Fibroblast of skin of scalp (primary cell): ENCODE measurements around the gene CTXND1. TPM values are rescaled to one million over a fixed set of nuclear protein-coding genes. Genes with fewer than 3 reads are reported as not detected.
"Not testable (repeated sequence)": the region's sequence is repeated elsewhere in the genome, so short reads cannot be mapped to it uniquely, and the experiment has no call there.

Experiments
- DNase-seq: peaks from one replicate; pipeline ENCODE4 v3.0.0-alpha.2; 2013
- polyA plus RNA-seq, 2 experiments: library from polyadenylated mRNA; unstranded; fragments of 120-200 nt; gene quantifications; one replicate each; pipeline ENCODE4 v1.2.1, GENCODE V29; 2013; ENCODE audit not compliant: insufficient read length in 2 of 2

CTXND1 gene
- polyA plus RNA-seq (2013, experiment 1 of 2; ENCODE audit: insufficient read length): 0.01 TPM
- 0.09 TPM for polyA plus RNA-seq (2013, experiment 2 of 2; ENCODE audit: insufficient read length)

DNA sequence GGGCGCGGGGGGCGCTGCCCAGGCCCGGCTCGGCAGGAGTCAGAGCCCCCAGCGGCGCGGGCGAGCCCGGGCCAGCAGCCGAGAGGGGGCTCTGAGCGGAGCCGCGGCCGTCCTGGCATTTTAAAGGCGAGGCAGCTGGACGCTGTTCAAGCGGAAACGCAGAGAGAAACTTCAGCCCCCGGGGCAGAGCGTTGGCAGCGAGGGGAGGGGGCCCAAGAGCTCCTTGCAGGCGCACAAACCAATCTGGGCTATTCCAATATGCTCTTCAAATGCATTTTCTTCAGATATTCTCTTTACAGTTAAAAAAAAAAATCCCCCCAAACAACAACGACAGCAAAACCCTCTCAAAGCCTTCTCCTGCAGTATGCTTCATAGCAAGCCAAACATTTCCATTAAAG, at the start of gene CTXND1:
CTXND1 (minus strand) TSS at position 93 of the 398 bp plus-strand sequence. CDS start 50,264 bp downstream, outside the sequence.
- no peak for DNase-seq

DNA sequence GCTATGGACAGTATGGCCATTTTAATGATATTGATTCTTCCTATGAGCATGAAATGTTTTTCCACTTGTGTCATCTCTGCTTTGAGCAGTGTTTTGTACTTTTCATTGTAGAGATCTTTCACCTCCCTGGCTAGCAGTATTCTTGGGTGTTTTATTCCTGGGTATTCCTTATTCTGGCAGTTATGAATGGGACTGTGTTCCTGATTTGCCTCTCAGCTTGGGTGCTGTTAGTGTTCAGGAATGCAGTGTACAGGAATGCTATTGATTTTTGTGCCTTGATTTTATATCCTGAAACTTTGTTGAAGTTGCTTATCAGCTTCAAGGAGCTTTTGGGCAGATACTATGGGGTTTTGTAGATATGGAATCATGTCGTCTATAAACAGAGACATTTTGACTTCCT, 49.5 kb upstream of the CTXND1 start:
- DNase-seq: no peak

DNA sequence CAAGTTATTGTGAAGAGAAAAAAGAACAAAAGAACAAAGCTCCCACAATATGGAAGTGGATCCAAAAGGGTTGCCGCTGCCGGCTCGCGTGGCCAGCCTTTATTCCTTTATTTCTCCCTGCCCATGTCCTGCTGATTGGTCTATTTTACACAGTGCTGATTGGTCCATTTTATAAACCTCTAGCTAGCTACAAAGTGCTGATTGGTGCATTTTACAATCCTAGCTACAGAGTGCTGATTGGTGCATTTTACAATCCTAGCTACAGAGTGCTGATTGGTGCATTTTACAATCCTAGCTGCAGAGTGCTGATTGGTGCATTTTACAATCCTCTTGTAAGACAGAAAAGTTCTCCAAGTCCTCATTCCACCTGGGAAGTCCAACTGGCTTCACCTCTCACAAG, 43.8 kb upstream of the CTXND1 start:
- DNase-seq: not testable (repeated sequence)

DNA sequence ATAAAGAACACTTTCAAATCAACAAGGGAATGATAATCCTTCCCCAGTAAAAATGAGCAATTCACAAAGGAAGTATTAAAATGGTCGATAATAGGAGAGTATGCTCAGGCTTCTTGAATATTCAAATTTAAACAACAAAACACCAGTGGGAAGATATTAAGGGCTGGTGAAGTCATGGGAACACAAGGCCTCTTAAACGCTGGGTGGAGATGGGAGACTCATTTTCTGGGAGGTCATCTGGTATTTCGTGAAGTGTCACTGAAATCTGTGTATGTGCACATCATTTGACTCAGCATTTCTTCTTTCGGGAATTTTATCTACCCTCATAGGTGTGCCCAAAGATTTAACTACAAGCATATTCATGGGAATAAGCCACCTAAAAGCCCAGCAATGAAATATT, 40.1 kb upstream of the CTXND1 start:
- no peak for DNase-seq

DNA sequence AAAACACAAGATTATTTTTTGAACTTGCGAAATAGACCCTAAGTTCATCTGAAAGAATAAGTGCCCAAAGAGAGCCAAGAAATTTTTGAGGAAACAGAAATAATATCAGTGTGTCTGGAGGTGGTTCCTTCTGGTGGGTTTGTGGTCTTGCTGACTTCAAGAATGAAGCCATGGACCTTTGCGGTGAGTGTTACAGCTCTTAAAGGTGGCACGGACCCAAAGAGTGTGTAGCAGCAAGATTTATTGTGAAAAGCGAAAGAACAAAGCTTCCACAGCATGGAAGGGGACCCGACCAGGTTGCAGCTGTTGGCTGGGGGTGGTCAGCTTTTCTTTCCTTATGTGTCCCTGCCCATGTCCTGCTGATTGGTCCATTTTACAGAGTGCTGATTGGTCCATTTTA, 38.9 kb upstream of the CTXND1 start:
- DNase-seq: not testable (repeated sequence)

DNA sequence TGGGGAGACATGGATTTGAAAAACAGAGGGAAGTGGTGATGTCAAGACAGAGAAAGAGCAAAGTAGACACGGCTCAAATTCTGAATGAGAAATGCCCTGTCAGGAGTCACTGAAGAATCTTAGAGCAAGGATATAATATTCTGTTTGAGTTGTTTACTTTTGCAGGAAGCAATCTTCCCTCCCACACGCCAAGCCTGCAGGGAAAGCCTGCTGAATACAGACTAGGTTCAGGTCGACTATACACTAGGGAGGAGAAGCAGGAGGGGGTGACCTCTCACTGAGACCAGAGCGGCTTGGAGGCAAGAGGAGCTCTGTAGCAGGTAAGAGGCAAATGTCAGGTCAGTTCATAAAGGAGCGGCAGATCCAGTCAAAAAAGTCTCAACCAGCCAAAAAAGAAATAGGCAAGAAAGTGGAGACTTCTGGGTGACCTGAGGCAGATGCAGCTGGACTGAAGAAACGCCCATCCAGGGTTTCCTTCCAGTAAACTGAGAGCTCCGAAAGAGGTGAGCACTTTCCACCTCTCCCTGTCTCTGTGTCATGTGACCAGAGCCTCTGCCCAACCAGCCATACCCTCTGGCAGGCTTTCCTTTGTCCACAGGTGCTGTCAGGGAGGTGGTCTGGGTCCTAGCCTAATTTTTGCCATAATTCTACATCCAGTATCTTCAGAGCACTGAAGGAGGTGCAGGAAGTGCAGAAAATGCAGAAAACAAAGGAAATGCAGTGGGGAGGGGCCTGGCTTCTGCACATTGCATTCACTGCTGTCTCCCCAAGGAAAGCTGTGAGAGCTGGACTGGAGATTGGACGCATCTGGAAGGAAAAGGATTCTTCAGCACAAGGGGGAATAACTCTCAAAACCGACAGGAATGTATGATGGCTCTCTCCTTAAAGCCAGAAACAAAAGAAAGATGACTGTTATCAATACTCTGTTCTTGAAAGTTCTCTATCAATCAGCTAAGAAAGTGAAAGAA, 37.8 kb upstream of the CTXND1 start:
- DNase-seq: no peak

DNA sequence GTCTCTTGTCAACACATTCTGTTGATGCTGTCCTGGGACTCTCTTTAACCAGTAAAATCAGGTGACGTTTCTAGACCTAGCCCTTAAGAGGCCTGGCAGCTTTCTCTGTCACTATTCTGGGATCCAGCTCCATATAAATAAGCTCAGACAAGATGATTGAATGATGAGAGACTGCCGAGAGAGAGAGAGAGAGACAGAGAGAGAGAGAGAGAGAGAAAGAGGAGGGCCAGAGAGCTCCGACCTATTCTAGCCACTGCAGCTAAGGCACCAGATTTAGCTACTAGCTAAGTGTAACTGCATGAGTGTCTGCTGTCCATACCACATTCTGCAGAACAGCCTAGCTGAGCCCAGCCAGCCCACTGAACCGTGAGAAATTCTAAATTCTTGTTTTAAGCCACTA, 36.1 kb upstream of the CTXND1 start:
- DNase-seq: no peak

DNA sequence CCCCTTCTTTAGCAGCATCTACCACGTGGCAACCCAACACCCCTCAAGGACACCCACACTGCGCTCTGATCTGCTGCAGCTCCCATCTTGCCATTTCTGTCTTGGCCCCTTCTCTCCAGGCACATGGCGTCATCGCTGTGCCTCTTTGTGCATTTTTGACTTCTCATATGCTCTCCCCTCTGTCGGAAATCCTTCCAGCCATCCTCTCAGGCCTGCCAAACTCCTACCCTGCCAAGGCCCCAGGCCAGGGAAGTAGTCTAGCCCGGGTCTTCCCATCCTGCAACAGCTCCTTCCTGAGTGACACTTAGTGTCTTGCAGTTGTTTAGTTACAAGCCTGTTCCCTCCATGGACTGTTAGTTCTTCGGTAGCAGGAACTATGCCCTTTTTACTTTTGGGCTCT, 34.0 kb upstream of the CTXND1 start:
- no peak for DNase-seq

DNA sequence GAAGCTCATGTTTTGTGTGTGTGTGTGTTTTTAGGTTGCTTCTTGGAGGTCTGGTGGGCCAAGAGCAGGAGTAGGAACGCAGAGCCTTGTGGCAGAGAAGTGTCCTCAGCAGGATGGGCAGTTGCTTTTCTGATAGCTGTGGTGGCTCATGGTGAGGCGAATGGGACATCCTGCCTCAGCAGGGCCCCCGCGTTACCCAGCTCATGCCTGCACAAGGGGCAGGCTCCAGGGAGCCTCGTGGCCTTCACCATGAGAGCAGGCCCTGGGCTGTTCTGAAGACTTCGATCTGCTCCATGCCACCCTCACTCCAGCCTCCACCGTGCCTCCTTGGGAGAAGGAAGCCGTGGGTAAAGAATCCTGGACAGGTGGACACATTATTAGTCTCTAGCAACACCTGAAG, 33.4 kb upstream of the CTXND1 start:
- DNase-seq: no peak

DNA sequence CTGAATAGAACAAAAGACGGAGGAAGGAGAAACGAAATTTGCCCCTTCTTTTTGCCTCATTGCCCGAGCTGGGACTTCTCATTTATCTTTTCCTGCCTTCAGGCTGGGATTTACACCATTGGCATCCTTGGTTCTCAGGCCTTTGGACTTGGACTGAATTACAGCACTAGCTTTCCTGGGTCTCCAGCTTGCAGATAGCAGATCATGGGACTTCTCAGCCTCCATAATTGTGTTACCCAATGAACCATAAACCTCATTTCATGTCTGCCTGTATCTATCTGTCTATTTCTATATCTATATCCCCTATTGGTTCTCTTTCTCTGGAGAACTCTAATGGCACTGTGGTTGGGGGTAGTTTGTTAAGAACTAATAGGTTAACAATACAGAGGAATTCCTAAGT, 31.5 kb upstream of the CTXND1 start:
- no peak for DNase-seq

DNA sequence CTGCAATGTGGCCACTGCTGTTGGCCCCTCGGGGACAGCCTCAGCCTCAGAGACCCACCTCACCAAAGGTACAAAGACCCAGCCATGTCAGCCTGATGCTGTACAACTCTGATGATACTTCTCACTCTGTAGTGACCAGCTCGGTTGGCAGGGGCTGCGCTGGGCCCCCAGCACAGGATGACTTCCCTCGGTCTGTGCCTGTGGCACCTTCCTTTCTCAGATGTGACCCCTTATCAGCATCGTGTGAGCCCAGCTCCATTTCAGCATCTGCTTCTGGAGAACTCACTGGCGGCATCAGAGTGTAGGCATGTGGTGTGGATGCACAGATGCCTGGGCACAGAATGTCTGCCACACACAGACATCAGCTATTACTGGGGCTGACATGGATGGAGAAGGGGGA, 25.1 kb upstream of the CTXND1 start:
- no peak for DNase-seq

DNA sequence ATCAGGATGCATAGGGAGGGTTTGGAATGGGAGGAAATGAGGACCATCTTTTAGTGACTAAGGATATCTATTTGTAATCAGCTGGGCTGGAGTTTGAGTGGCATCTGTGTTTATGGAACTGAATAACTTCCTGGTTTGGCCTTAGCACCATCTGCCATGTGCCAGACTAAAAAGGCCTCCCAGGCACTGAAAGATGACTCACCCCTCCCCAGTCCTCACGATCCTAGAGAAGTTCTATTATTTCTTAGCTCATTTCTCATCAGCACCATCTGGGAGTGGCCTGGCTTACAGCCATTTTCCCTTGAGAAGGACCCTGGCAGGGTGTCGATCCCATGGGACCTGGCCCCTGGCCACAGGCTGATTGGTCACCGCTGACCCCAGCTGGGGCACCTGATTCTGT, 23.9 kb upstream of the CTXND1 start:
- peak; percentile 41 for DNase-seq

DNA sequence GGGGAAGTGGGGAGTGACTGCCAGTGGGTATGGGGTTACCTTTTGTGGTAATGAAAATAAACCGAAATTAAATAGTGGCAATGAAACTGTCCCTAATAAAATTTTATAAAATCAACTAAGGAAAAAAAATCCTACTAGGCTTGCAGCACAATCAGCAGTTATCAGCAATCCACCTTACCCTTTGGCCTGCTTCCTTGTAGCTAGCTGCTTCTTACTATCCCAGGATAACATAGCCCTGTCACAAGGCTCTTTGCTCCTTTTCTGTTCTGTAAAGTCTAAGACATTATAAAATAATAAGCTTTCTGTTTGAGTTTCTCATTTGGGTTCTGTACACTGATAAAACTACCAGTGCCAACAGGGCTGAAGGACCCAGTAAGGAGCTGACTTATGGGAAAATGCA, 23.0 kb upstream of the CTXND1 start:
- no peak for DNase-seq

DNA sequence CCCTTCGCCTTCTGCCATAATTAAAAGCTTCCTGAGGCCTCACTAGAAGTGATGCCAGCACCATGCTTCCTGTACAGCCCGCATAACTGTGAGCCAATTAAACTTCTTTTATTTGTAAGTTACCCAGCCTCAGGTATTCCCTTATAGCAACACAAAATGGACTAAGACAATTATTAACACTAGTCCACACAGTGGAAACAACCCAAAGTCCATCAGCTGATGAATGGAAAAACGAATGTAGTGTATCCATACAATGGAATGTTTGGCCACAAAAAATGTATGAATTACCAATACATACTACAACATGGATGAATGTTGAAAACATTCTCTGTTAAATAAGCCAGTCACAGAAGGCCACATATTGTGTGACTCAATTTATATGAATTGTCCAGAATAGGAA, 22.5 kb upstream of the CTXND1 start:
- DNase-seq: no peak

DNA sequence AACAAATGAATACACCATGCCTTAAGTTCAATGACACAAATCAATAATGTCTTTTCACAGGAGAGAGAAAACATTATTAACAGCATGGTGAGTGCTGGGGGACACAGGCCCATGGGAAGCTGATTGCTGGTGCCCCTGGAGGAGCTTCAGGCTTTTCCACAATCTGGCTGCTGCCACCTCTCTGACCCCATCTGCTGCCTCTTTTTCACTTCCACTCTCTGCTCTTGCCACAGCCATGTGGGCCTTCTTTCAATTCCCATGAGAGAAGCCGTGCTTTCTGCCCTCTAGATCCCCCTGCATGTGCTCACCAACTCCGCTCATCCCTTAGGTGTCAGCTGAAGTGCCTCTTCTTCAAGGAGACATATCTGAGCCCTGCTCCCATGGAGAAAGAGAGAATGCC, 21.0 kb upstream of the CTXND1 start:
- no peak for DNase-seq

DNA sequence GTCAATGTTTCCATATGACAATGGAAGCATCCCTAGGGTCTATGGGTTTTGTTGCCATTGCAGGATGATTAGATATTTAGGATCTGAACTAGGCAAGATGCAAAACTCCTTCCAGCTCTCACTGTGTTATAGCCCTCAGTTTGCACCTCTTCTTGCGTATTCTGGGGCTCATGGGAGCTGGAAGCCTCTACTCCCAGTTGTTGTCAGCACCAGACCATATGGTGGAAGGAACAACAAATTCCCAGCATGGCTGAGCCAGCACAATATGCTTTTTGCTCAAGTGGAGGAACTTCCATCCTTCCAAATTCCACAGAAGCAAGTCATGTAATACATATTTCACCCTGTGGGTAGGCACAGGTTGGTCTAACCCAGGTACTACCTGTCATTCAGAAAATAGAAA, 18.5 kb upstream of the CTXND1 start:
- no peak for DNase-seq

DNA sequence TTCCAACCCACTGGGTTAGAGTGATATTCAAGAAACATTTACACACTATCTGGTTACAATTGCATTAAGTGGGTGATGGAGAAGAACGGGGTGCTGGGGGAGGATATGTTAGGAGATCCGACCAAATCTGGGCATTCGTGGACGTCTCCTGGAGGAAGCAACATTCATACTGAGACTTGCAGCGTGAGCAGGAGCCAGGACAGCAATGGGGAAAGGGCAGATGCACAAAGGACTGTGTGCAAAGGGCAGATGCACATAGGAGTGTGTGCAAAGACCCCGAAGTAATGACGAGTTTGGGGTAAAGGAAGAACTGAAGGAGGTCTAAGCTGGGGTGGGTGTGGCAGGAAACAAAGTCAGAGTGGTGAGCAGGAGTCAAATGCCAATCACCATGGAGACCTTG, 16.1 kb upstream of the CTXND1 start:
- DNase-seq: no peak

DNA sequence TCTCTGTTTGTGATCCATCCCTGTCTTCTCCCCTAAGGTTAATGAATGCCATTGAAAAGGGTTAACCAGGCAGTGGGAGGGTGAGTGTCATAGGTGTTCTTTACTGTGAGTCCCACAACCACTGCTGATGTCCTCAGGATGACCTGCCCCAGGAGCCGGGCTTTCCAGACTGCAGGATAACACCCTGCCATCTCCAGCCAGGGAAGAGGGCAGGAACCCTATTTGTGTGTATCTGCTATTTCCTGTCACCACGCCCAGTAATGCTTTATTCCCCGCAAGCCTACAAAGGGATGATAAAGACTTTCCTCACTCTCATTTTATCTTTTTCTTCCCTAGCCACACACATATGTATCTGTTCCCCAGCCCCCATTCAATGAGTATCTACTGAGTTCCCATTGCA, 15.6 kb upstream of the CTXND1 start:
- no peak for DNase-seq

DNA sequence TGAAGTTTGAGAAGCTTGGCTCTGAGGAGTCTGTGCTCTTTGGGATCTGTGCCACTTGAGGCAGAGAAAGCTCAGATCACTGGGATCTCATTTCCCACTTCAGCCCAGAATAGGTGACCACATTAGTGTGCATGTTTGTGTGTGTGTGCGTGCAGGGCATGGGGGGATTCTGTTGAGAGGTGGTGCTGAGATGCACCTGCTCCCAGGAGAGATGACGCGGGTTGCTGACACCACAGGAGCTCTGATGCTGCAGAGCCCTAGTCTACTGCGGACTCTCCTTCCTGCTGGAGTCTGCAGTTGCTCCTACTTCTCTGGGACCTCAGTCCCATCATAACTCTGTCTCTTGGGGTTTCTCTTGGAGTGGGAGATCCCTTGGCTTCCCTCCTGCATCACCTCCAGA, 14.7 kb upstream of the CTXND1 start:
- DNase-seq: no peak

DNA sequence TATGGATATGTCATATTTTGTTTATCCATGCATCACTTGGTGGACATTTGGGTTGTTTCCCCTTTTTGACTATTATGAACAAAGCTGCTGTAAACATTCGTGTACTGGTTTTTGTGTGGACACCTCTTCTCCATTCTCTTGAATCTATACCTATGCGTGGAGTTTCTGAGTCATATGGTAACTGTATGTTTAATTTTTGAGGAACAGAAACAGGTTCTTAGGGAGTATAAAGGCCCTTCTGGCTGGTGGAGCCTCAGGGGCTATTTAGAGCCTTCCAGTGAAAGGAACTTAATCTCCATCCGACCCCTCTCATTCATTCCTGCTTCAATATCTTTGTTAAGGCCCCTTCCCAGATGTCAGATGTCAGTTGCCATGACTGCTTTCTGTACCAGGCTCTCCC, 14.1 kb upstream of the CTXND1 start:
- DNase-seq: no peak

DNA sequence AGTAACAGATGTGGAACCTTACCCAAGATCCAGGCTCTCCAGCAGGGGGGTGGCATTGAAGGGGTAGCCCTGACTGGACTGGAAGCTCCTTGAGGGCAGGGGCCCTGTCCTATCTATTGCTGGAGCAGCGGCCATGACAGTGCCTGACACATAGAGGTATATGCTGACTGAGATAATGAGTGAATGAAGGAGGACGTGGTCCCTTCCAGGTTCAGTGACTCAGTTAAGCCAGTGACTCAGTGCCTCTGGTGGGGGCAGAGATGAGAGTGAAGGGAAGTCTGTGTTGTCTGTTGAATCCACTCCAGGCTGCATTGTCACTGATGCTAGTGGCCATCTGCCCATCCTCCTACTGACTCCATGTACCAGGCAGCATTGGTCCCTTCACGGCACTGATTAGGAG, 13.0 kb upstream of the CTXND1 start:
- no peak for DNase-seq

DNA sequence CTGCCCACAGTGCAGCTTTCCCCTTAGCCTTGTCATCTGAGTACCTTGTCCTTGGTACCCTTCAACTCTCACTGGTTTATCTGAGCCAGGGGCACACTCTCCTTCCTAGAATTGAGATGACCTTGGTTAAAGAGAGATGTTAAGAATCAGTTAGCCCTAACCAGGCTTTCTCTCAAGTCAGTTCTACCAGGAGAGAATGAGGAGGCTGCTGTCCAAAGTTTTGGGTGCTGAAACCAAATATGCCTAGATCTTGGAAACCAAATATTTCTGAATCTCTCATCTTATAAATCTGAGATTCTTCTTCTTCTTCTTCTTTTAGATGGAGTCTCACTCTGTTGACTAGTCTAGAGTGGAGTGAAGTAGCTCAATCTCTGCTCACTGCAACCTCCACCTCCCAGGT, 12.0 kb upstream of the CTXND1 start:
- peak; percentile 11 for DNase-seq

DNA sequence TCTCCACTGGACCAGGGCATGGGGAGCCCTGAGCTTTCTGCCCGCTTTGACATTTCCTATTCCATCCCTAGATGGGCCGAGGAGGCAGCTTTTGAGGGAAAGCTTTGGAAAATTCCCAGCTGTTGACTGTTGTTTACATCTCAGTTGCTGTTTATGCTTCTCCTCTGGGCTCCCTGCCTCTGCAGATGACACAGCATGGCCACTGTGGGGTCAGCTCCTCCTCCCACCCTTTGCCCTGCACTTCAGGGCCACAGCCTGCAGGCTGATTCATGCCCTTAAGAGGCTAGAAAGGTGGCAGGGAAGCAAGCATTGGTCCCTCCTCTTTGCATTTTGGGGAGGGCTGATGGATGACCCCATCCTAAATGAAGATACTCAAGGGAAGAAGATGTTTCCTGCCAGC, 8.5 kb upstream of the CTXND1 start:
- no peak for DNase-seq

DNA sequence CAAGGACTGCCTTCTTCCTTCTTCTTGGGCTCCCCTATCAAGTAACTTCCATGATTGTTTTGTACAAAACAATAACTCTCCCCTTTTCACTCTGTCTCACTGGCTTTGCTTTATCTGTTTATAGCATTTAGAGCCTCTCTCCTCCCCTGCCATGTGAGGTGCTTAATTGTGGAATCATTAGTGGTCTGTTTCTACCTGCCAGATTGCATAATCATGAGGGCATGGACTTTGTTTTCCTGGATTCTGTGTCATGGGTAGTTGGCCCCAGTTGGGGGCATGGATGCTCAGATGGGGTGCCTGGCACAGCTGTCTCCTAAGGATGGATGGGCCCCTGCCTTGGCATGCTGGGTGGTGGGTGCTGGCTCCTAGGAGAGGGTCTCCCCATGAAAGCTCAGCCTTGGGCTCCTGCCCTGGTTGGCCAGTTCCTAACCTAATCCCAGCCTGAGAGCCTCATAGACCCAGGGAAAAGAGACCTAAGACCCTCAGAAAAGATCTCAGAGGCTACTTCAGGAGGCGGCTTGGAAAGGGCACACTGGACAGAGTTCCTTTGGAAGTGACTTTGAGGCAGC, 8.0 kb upstream of the CTXND1 start:
- DNase-seq: no peak
